GM19193 (cell line): ENCODE data around the gene GRAMD4.

Experiments
- POLR2A ChIP-seq: IDR thresholded peaks from 4 replicates; pipeline ENCODE4 v1.6.1; 2011; ENCODE audit not compliant: insufficient read depth, insufficient read length; ENCODE audit errors: extremely low read depth

The GRAMD4 gene

DNA sequence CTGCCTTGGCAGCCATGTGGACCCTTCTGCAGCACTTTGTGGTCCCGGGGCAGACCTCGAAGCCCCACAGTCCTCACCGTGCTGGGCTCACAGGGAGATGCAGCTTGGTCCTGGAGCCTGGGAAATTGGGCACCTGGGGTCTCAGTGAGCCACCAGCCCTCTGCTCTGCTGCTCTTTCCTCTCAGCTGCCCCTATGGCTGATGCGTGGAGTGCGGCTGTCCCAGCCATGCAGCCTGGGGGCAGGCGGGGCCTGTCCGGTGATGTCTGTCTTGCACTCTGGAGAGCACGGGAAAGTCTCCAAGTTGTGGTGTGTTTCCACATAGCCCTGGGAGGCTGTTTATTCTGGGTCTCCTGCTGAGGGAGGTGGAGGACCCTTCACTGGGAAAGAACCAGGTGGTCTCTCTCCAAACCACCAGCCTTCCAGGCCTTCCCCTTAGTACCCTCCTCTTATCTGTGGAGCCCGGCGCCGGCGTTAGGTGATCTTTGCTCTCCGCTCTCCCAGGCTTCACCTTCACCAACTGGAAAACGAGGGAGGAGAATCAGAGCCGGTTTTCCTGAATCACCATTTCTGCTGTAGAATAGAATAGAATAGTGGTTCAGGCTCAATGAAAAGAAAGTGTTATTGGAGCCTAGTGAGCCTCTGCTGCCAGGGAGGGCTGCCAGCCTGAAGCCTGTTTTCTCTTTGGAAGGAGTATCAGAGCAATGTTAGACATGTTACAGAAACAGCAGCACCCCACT is 41.2 kb upstream of the GRAMD4 start:
- TF ChIP-seq POLR2A: no peak

- TF ChIP-seq POLR2A: no peak
These were observed 40.3 kb upstream of the GRAMD4 start for GRCh38 chr22:46579751-46580449.

- no peak for TF ChIP-seq POLR2A
These were observed 39.1 kb upstream of the GRAMD4 start for GRCh38 chr22:46580940-46581537.

GRCh38 chr22:46581538-46582244 is 38.5 kb upstream of the GRAMD4 start:
- no peak for TF ChIP-seq POLR2A

DNA sequence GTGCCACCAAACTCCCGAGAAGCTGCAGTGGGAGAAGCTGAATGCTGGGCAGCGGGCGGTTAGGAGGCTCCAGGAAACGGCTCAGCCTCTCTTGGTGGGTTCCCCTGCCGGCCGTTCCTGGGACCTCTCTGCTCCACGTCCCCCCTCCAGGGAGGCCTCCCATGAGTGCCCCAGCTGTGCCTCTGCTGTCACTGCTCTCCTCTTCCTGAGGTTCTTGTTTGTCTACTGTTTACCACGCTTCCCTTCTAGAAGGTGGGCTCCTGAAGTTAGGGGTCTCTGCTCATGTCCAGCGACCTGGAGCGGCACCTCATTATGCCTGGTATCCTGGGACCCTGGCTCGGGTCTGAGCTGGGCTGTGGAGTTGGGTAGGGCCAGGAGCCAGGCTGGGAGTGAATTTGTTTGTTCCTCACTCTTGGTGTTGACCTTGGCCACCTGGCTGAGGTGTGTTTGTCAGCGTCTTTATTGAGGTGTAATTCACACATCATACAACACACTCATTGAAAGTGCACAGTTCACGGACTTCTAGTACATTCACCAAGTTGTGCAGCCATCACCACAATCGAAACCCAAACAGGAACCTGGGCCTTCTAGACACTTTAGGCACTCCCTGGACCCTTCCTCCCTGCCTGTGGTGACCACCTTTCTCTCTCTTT is 37.8 kb upstream of the GRAMD4 start:
- TF ChIP-seq POLR2A: no peak

- TF ChIP-seq POLR2A: no peak
These were observed 36.6 kb upstream of the GRAMD4 start for GRCh38 chr22:46583571-46583970.

DNA sequence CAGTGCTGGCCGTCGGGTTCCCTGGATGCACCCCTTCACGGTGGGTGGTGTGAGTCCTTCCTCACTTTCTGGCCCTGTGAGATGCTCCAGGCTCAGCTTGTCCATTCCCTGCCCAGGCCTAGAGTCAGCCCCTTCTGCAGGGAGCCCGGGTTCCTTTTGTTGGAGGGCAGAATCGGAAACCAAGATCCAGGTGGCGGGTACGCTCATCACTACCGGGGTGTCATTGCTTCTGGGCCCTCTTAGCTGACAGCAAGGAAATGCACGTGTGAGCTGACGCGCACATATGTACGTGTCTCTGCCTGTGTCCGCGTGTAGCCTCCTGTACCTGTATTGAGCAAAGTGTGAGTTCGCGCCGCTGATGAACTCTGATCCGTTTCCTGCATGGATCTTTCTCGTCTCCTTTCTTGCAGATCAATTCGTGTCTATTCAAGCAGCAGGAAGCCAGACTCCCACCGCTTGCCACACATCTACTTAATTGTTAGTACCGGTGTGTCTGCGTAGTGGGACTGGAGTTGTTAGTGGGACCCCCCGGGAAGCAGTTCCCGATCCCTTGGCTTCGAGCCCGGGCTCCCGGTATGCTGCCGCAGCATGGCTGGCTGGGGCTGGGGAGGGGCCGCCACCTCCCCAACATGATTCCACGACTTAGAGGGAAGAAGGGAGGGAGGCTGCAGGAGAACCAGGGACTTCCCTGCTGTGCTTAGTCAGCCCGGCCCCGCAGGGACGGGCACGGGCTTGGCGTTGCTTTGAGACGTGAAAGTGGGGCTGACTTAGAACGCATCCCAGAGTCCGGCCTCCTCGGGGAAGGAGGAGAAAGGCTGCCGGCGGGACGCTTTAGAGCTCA is 35.9 kb upstream of the GRAMD4 start:
- no peak for TF ChIP-seq POLR2A

GRCh38 chr22:46585340-46586122 is 34.7 kb upstream of the GRAMD4 start:
- no peak for TF ChIP-seq POLR2A

DNA sequence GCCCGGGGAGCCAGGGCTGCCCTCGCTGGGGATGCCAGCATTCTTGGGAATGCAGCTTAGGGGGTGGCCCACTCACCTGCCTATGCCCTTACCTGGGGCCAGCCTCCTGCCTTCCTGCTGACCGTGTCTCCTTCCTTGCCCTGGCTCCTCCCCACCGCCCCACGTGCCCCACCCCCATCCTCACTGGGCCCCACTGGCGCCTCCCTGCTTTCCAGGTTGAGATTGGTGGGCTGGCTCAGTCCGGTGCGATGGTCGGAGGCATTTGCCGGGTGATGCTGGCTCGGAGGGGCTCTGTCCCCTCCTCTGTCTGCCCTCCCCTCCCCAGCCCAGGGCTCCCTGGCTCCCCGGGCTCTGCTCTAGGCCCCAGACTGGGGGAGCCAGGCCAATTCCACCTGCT is 34.1 kb upstream of the GRAMD4 start:
- no peak for TF ChIP-seq POLR2A

DNA sequence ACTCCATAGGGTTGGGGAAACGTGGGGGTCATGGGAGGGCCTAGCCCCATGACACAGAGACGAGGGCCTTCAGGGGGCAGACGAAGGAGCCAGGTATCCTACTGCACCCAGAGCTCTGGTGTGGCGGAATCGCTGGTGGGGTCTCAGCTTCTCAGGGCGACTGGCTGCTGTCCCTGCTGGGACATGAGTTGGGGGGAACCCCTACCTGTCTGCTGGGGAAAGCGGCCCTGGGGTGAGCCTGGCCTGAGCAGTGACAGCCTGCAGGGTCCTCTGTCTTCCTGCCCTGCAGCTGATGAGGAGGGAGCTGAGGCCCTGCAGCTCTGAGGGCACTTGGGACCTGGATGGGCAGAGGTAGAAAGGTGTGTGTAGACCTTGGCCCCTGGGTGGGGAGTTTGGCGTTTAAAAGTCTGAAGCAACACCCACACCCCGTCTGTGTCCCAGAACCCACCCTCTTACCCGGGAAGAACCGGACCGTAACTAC is 33.6 kb upstream of the GRAMD4 start:
- no peak for TF ChIP-seq POLR2A

GRCh38 chr22:46587061-46587460 is 33.1 kb upstream of the GRAMD4 start:
- TF ChIP-seq POLR2A: no peak

- TF ChIP-seq POLR2A: peak; percentile 36
These were observed 32.5 kb upstream of the GRAMD4 start for GRCh38 chr22:46587492-46588278.
